ENCODE results near the gene GRK5.

GRCh38 chr10:119209035-119209735, 1.8 kb downstream of the GRK5 start:
- TF ChIP-seq CTCF (IDR thresholded peaks at IDR 0.05) (peak; percentile 90), ZFX (IDR thresholded peaks at IDR 0.05; ENCODE audit: borderline replicate concordance) (no peak)
